ENCODE data around the gene WNT9A.

DNA sequence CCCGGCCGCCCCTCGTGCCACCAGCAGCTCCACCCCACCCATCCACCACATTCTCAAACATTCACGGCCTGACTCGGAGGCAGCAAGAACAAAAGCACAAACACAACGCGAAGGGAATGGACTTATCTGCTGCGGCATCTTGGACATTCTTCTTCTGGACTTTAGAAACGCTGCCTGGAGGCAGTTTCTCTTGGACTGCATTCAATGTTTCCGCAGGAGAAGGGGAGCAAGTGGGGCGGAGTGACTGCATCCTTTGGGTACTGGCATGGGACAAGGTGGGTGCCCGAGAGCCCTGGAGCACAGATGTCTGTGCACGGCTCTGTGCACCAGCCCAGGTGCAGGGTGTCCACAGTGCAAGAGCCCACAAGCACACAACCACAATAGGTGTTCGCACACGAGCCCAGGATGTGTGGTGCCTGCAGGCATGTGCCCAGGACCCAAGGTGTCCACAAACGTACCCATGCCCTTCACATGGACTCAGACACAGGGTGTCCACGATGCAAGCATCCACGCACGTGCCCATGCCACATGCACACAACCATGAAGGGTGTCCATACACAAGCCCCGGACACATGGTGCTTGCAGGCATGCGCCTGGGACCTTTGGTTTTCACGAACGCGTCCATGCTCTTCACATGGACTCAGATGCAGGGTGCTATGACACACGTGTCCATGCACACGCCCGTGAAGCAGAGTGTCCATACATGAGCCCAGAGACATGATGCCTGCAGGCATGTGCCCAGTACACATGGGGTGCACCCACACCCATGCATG is 53.6 kb downstream of the WNT9A start:
- no peak for TF ChIP-seq CTCF (IDR thresholded peaks at IDR 0.05)
- no peak for TF ChIP-seq POLR2A (IDR thresholded peaks at IDR 0.05)

Measured in right lobe of liver (tissue), 4 donors.